GM18861 (cell line): ENCODE measurements around the gene KCNMB2.

Experiments
- ATAC-seq: cut with Tn5 transposase; IDR thresholded peaks from one replicate; pipeline ENCODE4 v1.9.1; 2021; ENCODE audit not compliant: unreplicated experiment

KCNMB2 gene

DNA sequence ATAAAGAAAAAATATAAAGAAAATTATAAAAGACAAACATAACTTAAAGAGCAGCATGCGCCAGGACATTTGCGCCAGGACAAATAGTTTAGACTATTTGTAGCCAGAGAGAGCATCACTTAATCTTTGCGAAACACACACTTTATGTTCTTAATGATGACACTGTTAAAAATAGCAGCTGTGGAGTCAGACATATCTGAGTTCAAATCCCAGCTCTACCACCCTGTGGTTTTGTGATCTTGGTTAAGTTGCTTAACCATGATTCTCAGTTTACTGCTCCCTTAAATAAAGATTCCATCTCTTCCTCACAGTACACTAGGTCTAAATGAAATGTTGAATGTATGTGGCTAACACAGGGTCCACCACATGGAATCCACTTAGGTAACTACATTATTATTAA lies 31.4 kb downstream of the KCNMB2 start:
- no peak for ATAC-seq

DNA sequence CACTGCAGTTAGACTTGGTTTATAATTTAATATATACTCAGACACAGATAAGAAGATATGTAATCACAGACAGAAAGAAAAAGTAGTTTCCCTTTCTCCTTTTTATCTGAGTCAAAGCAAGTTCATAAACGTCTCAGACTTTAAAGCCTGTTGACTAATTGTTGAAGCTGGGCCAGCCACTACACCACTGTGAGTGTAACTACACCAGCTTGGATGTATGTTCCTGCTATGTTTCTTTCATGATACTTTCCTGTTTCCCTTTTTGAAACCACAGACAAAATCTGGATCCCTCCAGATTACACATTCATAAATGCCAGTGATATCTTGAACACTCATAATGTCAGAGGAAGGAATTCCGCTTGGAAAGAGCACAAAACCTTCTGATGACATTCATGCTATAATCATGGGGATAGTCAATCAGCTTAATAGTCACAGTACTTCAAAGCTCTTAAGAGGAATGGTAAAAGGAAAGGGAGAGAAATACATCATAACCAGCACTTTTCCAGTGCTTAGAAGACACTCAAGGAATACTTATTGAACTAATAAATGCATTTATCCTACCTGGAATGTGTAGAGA lies 32.0 kb downstream of the KCNMB2 start:
- ATAC-seq: no peak

GRCh38 chr3:178568911-178569310 lies 32.7 kb downstream of the KCNMB2 start:
- no peak for ATAC-seq

GRCh38 chr3:178569826-178570225 lies 33.6 kb downstream of the KCNMB2 start:
- no peak for ATAC-seq

DNA sequence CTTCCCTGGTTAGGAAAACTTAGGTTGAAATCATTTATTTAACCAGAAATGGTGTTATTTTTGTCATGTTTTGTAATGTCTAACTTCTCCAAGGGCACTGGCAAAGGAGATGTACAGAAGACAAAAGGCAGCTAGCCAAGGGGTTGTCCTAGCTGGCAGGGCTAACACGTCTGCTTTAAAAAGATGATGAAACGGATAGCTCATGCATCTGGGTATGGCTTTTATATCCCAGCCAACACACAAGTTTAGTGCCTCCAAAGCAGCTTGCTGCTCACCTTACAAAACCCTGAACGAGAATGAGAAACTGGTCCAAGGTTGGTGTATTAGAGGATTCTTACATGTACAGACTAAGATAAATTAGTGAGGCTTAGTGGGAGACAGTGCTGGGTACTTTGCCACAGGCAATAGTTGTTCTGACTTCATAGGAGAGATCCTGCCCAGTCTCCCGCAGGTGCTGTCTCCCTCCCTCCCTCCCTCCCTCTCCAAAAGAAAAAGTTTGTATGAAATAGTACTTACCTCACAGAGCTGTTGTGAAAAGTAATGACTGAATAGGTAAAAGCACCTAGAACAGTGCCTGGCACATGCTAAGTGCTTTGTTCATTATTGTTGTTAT lies 47.8 kb downstream of the KCNMB2 start:
- no peak for ATAC-seq

DNA sequence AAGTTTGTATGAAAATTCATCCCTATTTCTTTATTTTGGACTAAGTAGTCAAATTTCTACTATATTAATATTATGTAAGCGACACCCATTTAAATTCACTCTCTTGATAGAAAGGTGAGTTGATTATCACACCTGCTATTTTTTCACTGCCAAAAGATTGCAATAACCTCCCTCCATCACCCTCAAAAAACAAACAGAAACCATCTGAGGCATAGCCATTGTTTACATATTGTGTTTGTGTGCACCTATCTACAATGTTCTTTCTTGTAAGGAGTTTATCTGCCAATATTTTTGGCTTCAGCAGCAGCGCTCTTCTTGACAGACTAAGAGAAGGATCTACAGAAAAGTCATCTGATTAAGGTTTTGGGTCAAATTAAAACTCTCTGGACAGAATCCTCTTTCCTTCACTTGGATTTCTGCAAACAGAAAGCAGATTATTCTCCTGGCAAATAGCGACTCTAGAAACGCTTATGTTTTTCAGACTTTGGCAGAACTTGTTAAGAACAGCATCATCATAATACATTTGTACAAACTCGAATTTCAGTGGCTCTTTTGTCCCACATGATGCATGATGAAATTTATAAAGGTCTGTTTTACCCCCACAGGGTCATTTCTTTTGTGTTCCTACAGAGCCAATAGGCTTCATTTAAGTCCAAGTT lies 48.6 kb downstream of the KCNMB2 start:
- no peak for ATAC-seq

- ATAC-seq: no peak
Measured at GRCh38 chr3:178585454-178585853, 49.2 kb downstream of the KCNMB2 start.

GRCh38 chr3:178586076-178586475 lies 49.8 kb downstream of the KCNMB2 start:
- ATAC-seq: no peak

DNA sequence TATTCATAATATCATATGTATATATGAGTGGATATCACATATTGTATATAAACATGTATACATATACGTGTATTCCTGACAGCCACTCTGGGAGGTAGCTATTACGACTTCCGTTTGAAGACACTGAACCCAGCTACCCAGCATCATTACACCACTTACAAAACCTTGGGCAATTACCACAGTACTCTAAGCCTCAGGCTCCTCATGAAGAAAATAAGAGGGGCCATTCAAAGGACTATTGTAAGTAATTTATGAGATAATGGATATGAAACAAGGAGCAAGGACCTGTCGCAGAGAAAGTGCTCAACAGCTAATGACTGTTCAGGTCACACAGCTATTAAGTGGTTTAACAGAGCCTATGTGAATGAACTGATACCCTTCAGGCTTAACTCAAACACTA lies 52.4 kb downstream of the KCNMB2 start:
- no peak for ATAC-seq

DNA sequence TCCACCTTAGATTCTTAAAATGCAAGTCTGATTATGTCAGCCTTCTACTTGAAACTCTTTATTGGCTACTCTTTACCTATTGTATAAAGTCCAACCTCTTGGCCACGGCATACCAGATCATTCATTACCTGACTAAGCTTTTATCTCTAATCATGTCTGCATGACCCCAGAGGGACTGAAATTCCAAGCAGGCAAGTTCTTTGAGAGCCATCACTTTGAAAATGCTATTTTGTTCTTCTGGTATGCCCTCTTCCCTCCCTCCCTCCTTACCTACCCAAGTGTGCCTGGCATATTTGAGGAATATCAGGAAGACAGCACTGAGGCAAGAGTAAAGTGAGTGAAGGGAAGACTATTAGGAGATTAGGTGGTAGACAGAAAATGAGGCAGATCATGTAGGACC lies 57.5 kb downstream of the KCNMB2 start:
- ATAC-seq: no peak

DNA sequence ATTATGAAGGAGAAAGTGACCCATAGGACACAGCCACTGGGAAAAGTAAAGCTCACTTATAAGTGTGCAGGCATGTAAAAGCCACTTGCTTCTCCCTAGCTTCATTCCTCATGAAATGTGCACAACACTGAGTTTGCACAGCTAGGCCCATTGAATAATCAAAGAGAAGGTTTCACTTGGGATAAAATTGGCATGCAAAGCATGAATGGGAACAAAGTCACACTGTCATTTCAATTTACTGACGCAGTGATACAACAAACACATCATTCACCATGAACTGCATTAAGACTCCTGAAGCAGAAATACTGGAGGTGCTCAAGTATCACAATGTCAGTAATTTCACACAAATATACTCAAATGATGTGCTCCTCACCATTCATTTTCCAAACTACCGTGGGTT lies 61.1 kb downstream of the KCNMB2 start:
- no peak for ATAC-seq

DNA sequence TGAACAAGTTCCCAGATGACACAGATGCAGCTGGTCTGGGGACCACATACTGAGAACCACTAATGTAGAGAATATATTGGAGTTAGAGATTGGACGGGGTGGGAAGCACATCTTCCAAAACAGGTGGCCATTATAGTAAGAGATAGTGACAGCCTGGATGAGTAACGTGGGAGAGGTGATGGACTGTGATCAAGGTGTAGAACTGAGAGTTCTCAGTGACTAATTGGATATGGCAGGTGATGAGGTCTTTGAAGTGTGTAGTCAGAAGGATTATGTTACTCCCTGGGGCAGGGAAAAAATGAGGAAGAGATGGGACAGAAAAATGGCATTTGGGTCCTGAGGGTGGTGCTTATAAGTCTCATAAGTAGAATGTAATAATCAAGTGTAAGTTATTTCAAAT lies 66.6 kb downstream of the KCNMB2 start:
- ATAC-seq: no peak

GRCh38 chr3:178603735-178604134 lies 67.5 kb downstream of the KCNMB2 start:
- ATAC-seq: no peak

DNA sequence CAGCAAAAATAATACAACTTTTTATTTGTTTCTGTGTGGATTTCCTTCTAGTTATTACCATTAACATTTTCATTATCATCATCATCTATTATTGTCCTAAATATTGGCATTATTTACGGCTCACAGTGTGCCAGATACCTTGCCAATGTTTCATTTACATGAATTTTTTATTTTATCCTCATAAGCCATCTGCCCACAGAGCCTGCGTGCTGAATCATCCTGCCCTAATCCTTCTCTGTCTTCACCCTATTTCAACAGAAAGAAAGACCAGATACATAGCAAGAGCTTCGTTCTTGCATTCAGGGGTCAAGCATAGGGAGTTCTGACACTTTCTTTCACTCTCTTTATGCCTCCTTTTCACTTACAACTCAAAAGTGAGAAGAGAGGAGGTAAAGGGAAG lies 82.0 kb downstream of the KCNMB2 start:
- no peak for ATAC-seq

GRCh38 chr3:178618896-178619295 lies 82.7 kb downstream of the KCNMB2 start:
- no peak for ATAC-seq

GRCh38 chr3:178623666-178624255 lies 87.5 kb downstream of the KCNMB2 start:
- no peak for ATAC-seq

GRCh38 chr3:178624276-178624675 lies 88.0 kb downstream of the KCNMB2 start:
- ATAC-seq: no peak

DNA sequence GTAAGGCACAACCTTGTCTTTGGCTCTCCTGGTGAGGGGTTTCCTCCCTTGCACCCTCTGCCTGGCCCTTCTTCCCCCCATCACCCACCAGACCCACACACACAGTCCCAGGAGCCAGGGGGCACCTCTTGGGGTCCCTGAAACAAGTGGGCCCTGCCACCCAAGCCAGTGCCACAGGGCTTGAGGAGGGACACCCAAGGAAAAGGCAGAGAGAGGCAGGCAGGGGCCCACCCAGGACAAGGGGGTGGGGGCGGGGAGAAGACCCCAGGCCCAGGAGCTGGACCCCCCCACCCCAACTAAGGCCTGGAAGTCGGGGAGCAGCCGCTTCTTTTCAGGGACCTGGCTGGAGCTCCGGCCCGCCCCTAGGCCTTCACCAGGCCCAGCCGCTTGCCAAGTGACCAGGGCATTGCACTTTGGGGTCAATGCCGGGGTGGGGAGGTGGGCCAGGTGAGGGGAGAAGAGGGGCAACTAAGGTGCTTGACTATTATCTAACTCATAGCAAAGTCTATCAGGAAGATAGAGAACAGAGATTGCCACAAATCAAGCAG lies 88.9 kb downstream of the KCNMB2 start:
- no peak for ATAC-seq

GRCh38 chr3:178628037-178628436 lies 91.8 kb downstream of the KCNMB2 start:
- no peak for ATAC-seq

DNA sequence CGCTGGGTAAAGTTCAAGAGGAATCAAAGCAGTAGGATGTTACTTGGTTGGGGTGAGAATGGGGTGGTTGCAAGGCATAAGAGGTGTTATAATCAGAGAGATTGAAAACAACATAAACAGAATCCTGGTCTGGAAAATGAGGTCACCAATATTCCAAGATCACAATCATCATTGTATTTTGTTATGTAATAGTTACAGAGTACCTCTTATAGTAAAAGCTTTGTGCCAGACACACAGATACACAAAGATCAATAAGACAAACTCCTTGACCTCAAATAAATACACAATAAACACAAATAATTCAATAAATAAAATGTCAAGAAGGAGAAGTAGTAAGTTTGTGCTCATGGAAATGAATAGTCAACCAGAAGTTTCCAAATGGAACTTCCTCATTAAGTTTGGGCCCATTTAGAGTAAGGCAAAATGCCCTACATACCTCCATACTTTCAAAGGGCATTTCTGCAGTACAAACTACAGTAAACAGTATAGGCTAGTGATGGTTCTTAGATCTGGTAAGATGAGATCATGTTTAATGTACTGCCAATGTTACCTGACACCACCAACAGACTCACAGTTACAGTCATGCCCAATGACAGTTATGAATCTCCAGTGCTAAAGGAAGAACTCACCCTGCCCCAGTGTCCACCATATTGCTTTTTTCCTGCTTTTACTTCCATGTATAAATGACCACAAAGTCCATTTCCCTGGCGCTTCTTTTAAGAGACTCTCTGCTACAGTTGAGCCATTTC lies 93.4 kb downstream of the KCNMB2 start:
- no peak for ATAC-seq

- ATAC-seq: no peak
Measured at GRCh38 chr3:178631950-178632349, 95.7 kb downstream of the KCNMB2 start.
